K562 (cell line): ENCODE data around the gene RERE. TPM values are rescaled to one million over a fixed set of nuclear protein-coding genes. Genes with fewer than 3 reads are reported as not detected.

Experiments
- ATAC-seq: fragments of 200-7000 bp; cut with Tn5 transposase; 3 replicates; pipeline ENCODE4 v1.9.1; 2020; ENCODE audit warnings: moderate library complexity
- BruUV-seq: library from RNA; stranded (reverse); fragments of 400-500 nt; replicated peaks from 2 replicates; lab custom pipeline; 2021; lab: Mats Ljungman, UMichigan
- CTCF ChIA-PET: fragments of 300-600 bp; formaldehyde crosslinking; extraction: SDS; loops from one replicate; lab custom pipeline; 2021; ENCODE audit warnings: low intra/inter-chr PET ratio; lab: Yijun Ruan, JAX
- POLR2A ChIA-PET: fragments of 300-600, 350-650 bp; sonication (Branson Sonifier 250); formaldehyde crosslinking; extraction: SDS; loops from one replicate; lab custom pipeline; 2021; ENCODE audit warnings: antibody characterized with exemption, inconsistent platforms; lab: Yijun Ruan, JAX
- DNase-seq, 4 experiments: peaks; one replicate each; pipeline versions ENCODE4 v3.0.0 to v3.0.0-alpha.2; 2011 to 2018; ENCODE audit warnings: low spot score in 3 of 4, mixed read lengths in 3 of 4; ENCODE audit errors: extremely low read depth in 1 of 4
- FAIRE-seq: peaks from 2 replicates; lab custom pipeline; 2011; peaks lifted over from hg19 to GRCh38; lab: Jason Lieb, UNC
- H2AFZ ChIP-seq: 2 replicates; pipeline ENCODE4 v1.6.0; 2011; ENCODE audit warnings: low read depth, low read length, control low read depth, inconsistent platforms
- H3K27ac ChIP-seq: fragments of 200-600 bp; 3 replicates; pipeline ENCODE4 v1.8.0; 2011; ENCODE audit warnings: low read depth, mild to moderate bottlenecking, control low read depth, inconsistent platforms, low read length, moderate library complexity, mixed read lengths; ENCODE audit errors: extremely low read depth
- H3K27me3 ChIP-seq, 2 experiments: fragments of 300-600 bp in 1 of 2; 2 replicates in 1 of 2; 3 replicates in 1 of 2; pipeline versions ENCODE4 v1.6.0 to v1.8.0; 2011; ENCODE audit warnings: inconsistent platforms in 2 of 2, low read length in 2 of 2, mild to moderate bottlenecking in 1 of 2, mixed read lengths in 1 of 2, moderate library complexity in 1 of 2; ENCODE audit not compliant: control insufficient read depth in 2 of 2, insufficient read depth in 2 of 2
- H3K36me3 ChIP-seq: fragments of 300-600 bp; 3 replicates; pipeline ENCODE4 v1.8.0; 2011; ENCODE audit warnings: mild to moderate bottlenecking, low read length, inconsistent platforms; ENCODE audit not compliant: control insufficient read depth, insufficient read depth
- H3K4me1 ChIP-seq, 2 experiments: fragments of 200-600 bp in 1 of 2; replicated peaks in 1 of 2; 2 replicates in 1 of 2; 3 replicates in 1 of 2; pipeline versions ENCODE4 v1.5.1 to v1.8.0; 2011; ENCODE audit warnings: inconsistent platforms in 2 of 2, low read length in 2 of 2, mild to moderate bottlenecking in 1 of 2, mixed read lengths in 1 of 2, moderate library complexity in 1 of 2; ENCODE audit not compliant: control insufficient read depth in 2 of 2, insufficient read depth in 2 of 2
- H3K4me2 ChIP-seq: 2 replicates; pipeline ENCODE4 v1.6.1; 2011; ENCODE audit warnings: low read length, control low read depth, inconsistent platforms, mixed read lengths; ENCODE audit not compliant: insufficient read depth
- H3K4me3 ChIP-seq: fragments of 200-600 bp; sonication (generic), shearing (Covaris generic); 2 replicates; pipeline ENCODE4 v1.5.1; 2016; ENCODE audit warnings: control low read depth, inconsistent platforms
- H3K79me2 ChIP-seq: fragments of 200-600 bp; 3 replicates; pipeline ENCODE4 v1.8.0; 2011; ENCODE audit warnings: low read length, inconsistent platforms; ENCODE audit not compliant: control insufficient read depth, insufficient read depth
- H3K9ac ChIP-seq, 2 experiments: 2 replicates each; pipeline versions ENCODE4 v1.6.0 to v1.6.1; 2011; ENCODE audit warnings: low read depth in 2 of 2, low read length in 2 of 2, control low read depth in 1 of 2, inconsistent platforms in 1 of 2, mild to moderate bottlenecking in 1 of 2, mixed read lengths in 1 of 2; ENCODE audit not compliant: insufficient read depth in 1 of 2
- H3K9me1 ChIP-seq: one replicate; pipeline ENCODE4 v1.6.0; 2011; ENCODE audit warnings: inconsistent platforms, mild to moderate bottlenecking, low read length, moderate library complexity; ENCODE audit not compliant: control insufficient read depth, insufficient read depth
- H3K9me3 ChIP-seq: replicated peaks from 2 replicates; pipeline ENCODE4 v1.5.1; 2011; ENCODE audit warnings: low read depth, low read length, inconsistent platforms; ENCODE audit not compliant: control insufficient read depth, insufficient read depth
- H4K20me1 ChIP-seq: replicated peaks from 2 replicates; pipeline ENCODE4 v1.6.1; 2011; ENCODE audit warnings: low read length, inconsistent platforms, mixed read lengths; ENCODE audit not compliant: control insufficient read depth, insufficient read depth
- CBX3 ChIP-seq, 2 experiments: IDR thresholded peaks; 1 replicate in 1 of 2; 2 replicates in 1 of 2; pipeline ENCODE4 v1.6.1; 2012; ENCODE audit warnings: inconsistent platforms in 2 of 2, low read length in 2 of 2, borderline replicate concordance in 1 of 2, control low read depth in 1 of 2
- ETV1 ChIP-seq: fragments of 450-650 bp; conservative IDR thresholded peaks from 2 replicates; pipeline ENCODE4 v1.6.1; 2016; ENCODE audit warnings: missing genetic modification characterization, control low read depth, low read depth, missing compliant biosample characterization
- FOS ChIP-seq: IDR thresholded peaks from 3 replicates; pipeline ENCODE4 v1.6.1; 2011; ENCODE audit not compliant: insufficient read length; ENCODE audit errors: extremely low read depth
- FOXP1 ChIP-seq: sonication (generic); formaldehyde crosslinking; IDR thresholded peaks from 2 replicates; pipeline ENCODE4 v1.8.0; 2022; ENCODE audit warnings: mild to moderate bottlenecking, missing genetic modification reagents
- PRPF4 ChIP-seq: fragments of 200-400 bp; formaldehyde crosslinking; IDR thresholded peaks from one replicate; pipeline ENCODE4 v1.6.1; 2017; ENCODE audit warnings: low read length, low read depth, mild to moderate bottlenecking; ENCODE audit not compliant: insufficient read depth, poor library complexity, severe bottlenecking
- SRF ChIP-seq, 2 experiments: fragments of 250-450, 450-650 bp in 1 of 2; sonication (Bioruptor Pico) in 1 of 2; sonication (generic) in 1 of 2; formaldehyde crosslinking; IDR thresholded peaks; 2 replicates each; pipeline versions ENCODE4 v1.5.0 to v1.5.1; 2020 to 2022; ENCODE audit warnings: mild to moderate bottlenecking in 1 of 2, missing genetic modification reagents in 1 of 2
- TAF7 ChIP-seq: fragments of 450-650 bp; IDR thresholded peaks from 2 replicates; pipeline ENCODE4 v1.6.1; 2016; ENCODE audit warnings: missing genetic modification characterization, missing compliant biosample characterization
- TEAD4 ChIP-seq, 2 experiments: sonication (generic) in 1 of 2; formaldehyde crosslinking in 1 of 2; IDR thresholded peaks; 2 replicates each; pipeline versions ENCODE4 v1.6.1 to v1.8.0; 2012 to 2022; ENCODE audit warnings: borderline replicate concordance in 1 of 2, inconsistent platforms in 1 of 2, low read length in 1 of 2, mild to moderate bottlenecking in 1 of 2, missing genetic modification reagents in 1 of 2
- TSHZ1 ChIP-seq: fragments of 250-450 bp; sonication (Bioruptor Pico); IDR thresholded peaks from 2 replicates; pipeline ENCODE4 v1.4.0; 2020; ENCODE audit warnings: mild to moderate bottlenecking, moderate library complexity
- ZHX1 ChIP-seq: fragments of 150-350 bp; conservative IDR thresholded peaks from 2 replicates; pipeline ENCODE4 v1.6.1; 2014; ENCODE audit warnings: low read length
- ZNF280A ChIP-seq: fragments of 450-650 bp; IDR thresholded peaks from 2 replicates; pipeline ENCODE4 v1.6.1; 2018; ENCODE audit warnings: mild to moderate bottlenecking, low read depth; ENCODE audit not compliant: partially characterized antibody
- ZNF766 ChIP-seq: fragments of 200-800 bp; sonication (Bioruptor generic); conservative IDR thresholded peaks from 2 replicates; pipeline ENCODE4 v1.6.1; 2016; ENCODE audit warnings: missing genetic modification characterization, missing compliant biosample characterization
- WGBS: fragments of 100-300 bp; shearing (Covaris generic); methylation state at CpG from one replicate; pipeline ENCODE4 v1.1.6; 2016; ENCODE audit warnings: low coverage, mixed read lengths; ENCODE audit not compliant: insufficient coverage; ENCODE audit errors: missing lambda C conversion rate; 5-methylcytosine and 5-hydroxymethylcytosine counted together
- in situ Hi-C: fragments of 300-500 bp; cut with MboI; formaldehyde crosslinking; loops from 4 replicates; pipeline ENCODE4 v1.15.0; 2018; ENCODE audit warnings: inconsistent platforms, mixed read lengths
- intact Hi-C: fragments of 100-400 bp; cut with micrococcal nuclease; formaldehyde crosslinking; loops from 2 replicates; pipeline ENCODE4 v1.14.2; 2022
- polyA plus RNA-seq, 8 experiments: library from polyadenylated mRNA; depleted of rRNA in 4 of 8; stranded (reverse) in 5 of 8; unstranded in 3 of 8; fragments of >200 nt; fragmentation: Nextera tagmentation in 2 of 8; fragmentation: Illumina TruSeq in 1 of 8; extraction: Ambion mirVana in 2 of 8; extraction: Trizol in 1 of 8; gene quantifications; 2 replicates each; pipeline versions ENCODE4 v1.2.1 to v1.2.3, GENCODE V29; 2011 to 2014; ENCODE audit warnings: inconsistent platforms in 1 of 8, missing spikeins in 1 of 8
- total RNA-seq, 7 experiments: library from RNA; depleted of rRNA in 6 of 7; stranded (reverse); fragments of >200 nt in 6 of 7; fragmentation: Illumina TruSeq in 2 of 7; extraction: Trizol in 2 of 7; gene quantifications; 2 replicates each; pipeline versions ENCODE4 v1.2.1 to v1.2.3, GENCODE V29; 2011 to 2021; ENCODE audit warnings: low replicate concordance in 1 of 7

RERE gene
- total and polyA plus RNA-seq, 9 of the 15 experiments (the other 6 are each of a cell fraction or from before 2014, with no cell fraction given) = 3.0 to 51.5 (median 13.4) TPM

GRCh38 chr1:8858112-8858668 lies 40.8 kb upstream of the RERE start:
- peak; percentile 82 for FAIRE-seq
- ChIA-PET CTCF (no interaction called here), POLR2A (interaction anchor here (0.7 to 14.9 kb wide), 18 partner anchors 8 to 1193 kb away, joined by 3 to 219 read pairs (median 3); partner anchors contain the start of genes ENO1 and RERE)
- in situ Hi-C loops = loop anchor here (5.0 kb wide), 1 partner anchor 296 kb away; no protein-coding TSS in a partner anchor
- H3K27ac ChIP-seq = peak overlapping the region; percentile 2; the same call in 1 of the 3 replicates
- peaks cover 13% of the 10 kb centered on the region in 2 experiments for H3K4me1 ChIP-seq
- no peak overlapping the region for H2AFZ ChIP-seq
- WGBS = 15% methylated on average over 2 of the region's 2 CpGs
- BruUV-seq = no TSS peak
- H4K20me1 ChIP-seq = peaks cover 46% of the 10 kb centered on the region
- peak; percentile 53 for ATAC-seq
- peaks cover 59% of the 10 kb centered on the region for H3K36me3 ChIP-seq
- H3K4me3 ChIP-seq = no peak overlapping the region
- DNase-seq = peak in 2 of 4 experiments; percentile 60 to 81
- peaks cover 8% of the 10 kb centered on the region; the same call in 2 of the 3 replicates for H3K79me2 ChIP-seq
- peaks cover 14% of the 10 kb centered on the region for H3K9me1 ChIP-seq
- H3K9ac ChIP-seq = no peak overlapping the region
- no peaks in the 10 kb centered on the region for H3K9me3 ChIP-seq
- intact Hi-C loops = loop anchor here (2.0 to 10.0 kb wide), 2 partner anchors 47 to 131 kb away; no protein-coding TSS in a partner anchor
- H3K27me3 ChIP-seq = no peaks in the 10 kb centered on the region
- H3K4me2 ChIP-seq = no peak overlapping the region
- TF ChIP-seq TSHZ1 (CRISPR knock-in tag) (no peak), ZHX1 (no peak), ZNF766 (CRISPR knock-in tag) (0 out of 2 replicates have a peak, but pooled peaks have one; percentile 19), ETV1 (tag) (peak; percentile 60; the same call in 1 of the 2 replicates), FOXP1 (CRISPR knock-in tag) (0 out of 2 replicates have a peak, but pooled peaks have one; percentile 35), CBX3 (IDR thresholded peaks at IDR 0.05; ENCODE audit: borderline replicate concordance in 1 of 2, low read length in 2 of 2) (peak in 1 of 2 experiments; percentile 30; a peak in 1 of 3 replicates), TAF7 (no peak), SRF (CRISPR knock-in tag; IDR thresholded peaks at IDR 0.05) (peak in 1 of 2 experiments; percentile 52; a peak in 1 of 4 replicates), ZNF280A (no peak), FOS (no peak), PRPF4 (no peak), TEAD4 (IDR thresholded peaks at IDR 0.05; ENCODE audit: low read length) (peak; percentile 91), TEAD4 (CRISPR knock-in tag; IDR thresholded peaks at IDR 0.05; ENCODE audit: borderline replicate concordance) (no peak)
